Liver (tissue), 9 donors: Measurements from ENCODE around the gene MAMDC2. TPM values are rescaled to one million over a fixed set of nuclear protein-coding genes. Genes with fewer than 3 reads are reported as not detected.
"Not testable (repeated sequence)": the region's sequence is repeated elsewhere in the genome, so short reads cannot be mapped to it uniquely, and the experiment has no call there.

Experiments used
- DNase-seq: peaks from one replicate; pipeline ENCODE4 v3.0.0-alpha.2; 2017; ENCODE audit warnings: low spot score
- H3K27ac ChIP-seq, 2 donors: one replicate each; pipeline ENCODE4 v1.7.0; 2013; ENCODE audit warnings: inconsistent platforms in 2 of 2, low read length in 2 of 2, control low read depth in 1 of 2, low read depth in 1 of 2, mild to moderate bottlenecking in 1 of 2
- H3K27me3 ChIP-seq, 4 donors: one replicate each; pipeline versions ENCODE4 v1.6.1 to v1.7.0; 2013; ENCODE audit warnings: low read length in 3 of 4, inconsistent platforms in 1 of 4, mild to moderate bottlenecking in 1 of 4, moderate library complexity in 1 of 4; ENCODE audit not compliant: control insufficient read depth in 4 of 4, insufficient read depth in 4 of 4
- H3K36me3 ChIP-seq, 4 donors: one replicate each; pipeline versions ENCODE4 v1.6.1 to v1.7.0; 2013; ENCODE audit warnings: low read length in 3 of 4, mild to moderate bottlenecking in 3 of 4, low read depth in 1 of 4, moderate library complexity in 1 of 4; ENCODE audit not compliant: control insufficient read depth in 4 of 4, insufficient read depth in 3 of 4
- H3K4me1 ChIP-seq, 4 donors: one replicate each; pipeline versions ENCODE4 v1.6.1 to v1.7.0; 2013; ENCODE audit warnings: low read length in 3 of 4, mild to moderate bottlenecking in 3 of 4, moderate library complexity in 1 of 4; ENCODE audit not compliant: control insufficient read depth in 4 of 4, insufficient read depth in 4 of 4
- H3K4me3 ChIP-seq, 3 donors: one replicate each; pipeline versions ENCODE4 v1.6.1 to v1.7.0; 2013; ENCODE audit warnings: low read length in 3 of 3, control low read depth in 1 of 3, low read depth in 1 of 3, mild to moderate bottlenecking in 1 of 3
- H3K9ac ChIP-seq, 2 donors: one replicate each; pipeline ENCODE4 v1.7.0; 2013; ENCODE audit warnings: low read length in 2 of 2, mild to moderate bottlenecking in 2 of 2, moderate library complexity in 2 of 2, control low read depth in 1 of 2, low read depth in 1 of 2
- H3K9me3 ChIP-seq, 4 donors: one replicate each; pipeline versions ENCODE4 v1.6.1 to v1.7.0; 2013; ENCODE audit warnings: low read length in 3 of 4; ENCODE audit not compliant: control insufficient read depth in 4 of 4
- ATF3 ChIP-seq: IDR thresholded peaks from 2 replicates; pipeline ENCODE4 v1.6.1; 2016; ENCODE audit warnings: antibody characterized with exemption
- EGR1 ChIP-seq, 2 donors: IDR thresholded peaks; 2 replicates each; pipeline ENCODE4 v1.6.1; 2016 to 2018; ENCODE audit warnings: antibody characterized with exemption in 2 of 2, low read depth in 2 of 2
- FOXA1 ChIP-seq: IDR thresholded peaks from 2 replicates; pipeline ENCODE4 v1.6.1; 2016; ENCODE audit warnings: antibody characterized with exemption
- FOXA2 ChIP-seq: IDR thresholded peaks from 2 replicates; pipeline ENCODE4 v1.6.1; 2016; ENCODE audit warnings: antibody characterized with exemption
- GABPA ChIP-seq, 2 donors: IDR thresholded peaks in 1 of 2; conservative IDR thresholded peaks in 1 of 2; 2 replicates each; pipeline ENCODE4 v1.6.1; 2016; ENCODE audit warnings: antibody characterized with exemption in 2 of 2, mild to moderate bottlenecking in 1 of 2, moderate library complexity in 1 of 2
- HNF4A ChIP-seq, 2 donors: conservative IDR thresholded peaks; 2 replicates each; pipeline ENCODE4 v1.6.1; 2016; ENCODE audit warnings: antibody characterized with exemption in 2 of 2, mild to moderate bottlenecking in 2 of 2
- MAX ChIP-seq: IDR thresholded peaks from 2 replicates; pipeline ENCODE4 v1.6.1; 2016; ENCODE audit warnings: antibody characterized with exemption
- RXRA ChIP-seq, 2 donors: IDR thresholded peaks; 2 replicates each; pipeline ENCODE4 v1.6.1; 2017 to 2018; ENCODE audit warnings: antibody characterized with exemption in 2 of 2, mild to moderate bottlenecking in 1 of 2
- TAF1 ChIP-seq: conservative IDR thresholded peaks from 2 replicates; pipeline ENCODE4 v1.6.1; 2016; ENCODE audit warnings: antibody characterized with exemption, mild to moderate bottlenecking
- YY1 ChIP-seq: IDR thresholded peaks from 2 replicates; pipeline ENCODE4 v1.6.1; 2016; ENCODE audit warnings: antibody characterized with exemption, mild to moderate bottlenecking
- ZBTB33 ChIP-seq: IDR thresholded peaks from 2 replicates; pipeline ENCODE4 v1.6.1; 2016; ENCODE audit warnings: antibody characterized with exemption
- WGBS: extraction: QIAGEN DNeasy Blood & Tissue Kit; methylation state at CpG from one replicate; pipeline ENCODE4 v1.1.7; 2013; 5-methylcytosine and 5-hydroxymethylcytosine counted together
- polyA plus RNA-seq, 2 donors: library from polyadenylated mRNA; stranded (reverse) in 1 of 2; unstranded in 1 of 2; fragments of 200-250 nt in 1 of 2; fragments of >200 nt in 1 of 2; fragmentation: Nextera tagmentation in 1 of 2; extraction: Ambion mirVana in 1 of 2; gene quantifications; one replicate each; pipeline versions ENCODE4 v1.2.1 to v1.2.3, GENCODE V29; 2013 to 2015
- total RNA-seq, 2 donors: library from RNA; depleted of rRNA; stranded (reverse); fragments of >200 nt; gene quantifications; one replicate each; pipeline ENCODE4 v1.2.3, GENCODE V29; 2014
- donor health status: healthy.
- donor health status: healthy.
- donor health status: healthy.
- donor health status: healthy.
- donor health status: healthy.

MAMDC2 gene
- total and polyA plus RNA-seq, 4 donors = 0.28 to 4.4 (median 1.0) TPM

GRCh38 chr9:70195456-70195855, 151.8 kb downstream of the MAMDC2 start (continued):
- TF ChIP-seq ZBTB33 (no peak), MAX (no peak), HNF4A (conservative IDR thresholded peaks at IDR 0.05) (no peak), YY1 (no peak), EGR1 (IDR thresholded peaks at IDR 0.05; ENCODE audit: low read depth in 2 of 2) (no peak)

GRCh38 chr9:70197216-70198044, 153.8 kb downstream of the MAMDC2 start:
- 91% methylated on average over 9 of the region's 9 CpGs for WGBS
- H3K4me1 ChIP-seq = no peaks in the 10 kb centered on the region

GRCh38 chr9:70204743-70205142, 161.1 kb downstream of the MAMDC2 start:
- not testable (repeated sequence) for H3K4me3 ChIP-seq, H3K9me3 ChIP-seq, H3K27me3 ChIP-seq, H3K9ac ChIP-seq, H3K36me3 ChIP-seq, H3K27ac ChIP-seq, H3K4me1 ChIP-seq, DNase-seq
- 95% methylated on average over 16 of the region's 16 CpGs for WGBS

More at GRCh38 chr9:70197216-70198044, 153.8 kb downstream of the MAMDC2 start:
- H3K9me3 ChIP-seq = no peaks in the 10 kb centered on the region
- DNase-seq = no peak
- H3K4me3 ChIP-seq = no peak overlapping the region
- H3K9ac ChIP-seq = no peak overlapping the region
- H3K27me3 ChIP-seq = no peaks in the 10 kb centered on the region
- H3K27ac ChIP-seq = no peak overlapping the region
- TF ChIP-seq RXRA (IDR thresholded peaks at IDR 0.05) (no peak), FOXA2 (no peak), YY1 (no peak), HNF4A (conservative IDR thresholded peaks at IDR 0.05) (no peak), ZBTB33 (no peak), TAF1 (no peak), GABPA (IDR thresholded peaks at IDR 0.05 in 1 of 2, conservative IDR thresholded peaks at IDR 0.05 in 1 of 2) (no peak), ATF3 (no peak), FOXA1 (no peak), MAX (no peak)
- H3K36me3 ChIP-seq = no peaks in the 10 kb centered on the region
